ENCODE data around the gene DIPK1B.

GRCh38 chr9:136676920-136677686 is 35.3 kb upstream of the DIPK1B start:
- TF ChIP-seq CTCF (IDR thresholded peaks at IDR 0.05 in 2 of 3, conservative IDR thresholded peaks at IDR 0.05 in 1 of 3; ENCODE audit: control insufficient read depth in 2 of 3, extremely low read depth in 1 of 3, insufficient read depth in 1 of 3, low read depth in 3 of 3, low read length in 3 of 3) = no peak
- no peak for TF ChIP-seq POLR2A (IDR thresholded peaks at IDR 0.05; ENCODE audit: low read depth, low read length)
- no peak for TF ChIP-seq SMAD1 (IDR thresholded peaks at IDR 0.05; ENCODE audit: low read depth, partially characterized antibody)
- no peak for TF ChIP-seq HDGF (IDR thresholded peaks at IDR 0.05)
- no peak for TF ChIP-seq POLR2AphosphoS2 (IDR thresholded peaks at IDR 0.05; ENCODE audit: low read depth, low read length)
- TF ChIP-seq JUND (IDR thresholded peaks at IDR 0.05; ENCODE audit: low read depth, low read length) = no peak
- TF ChIP-seq CREB1 (IDR thresholded peaks at IDR 0.05; ENCODE audit: low read depth) = no peak

Measured in GM12878 (cell line).